H1 (cell line): ENCODE data around the gene NFYA. TPM values are rescaled to one million over a fixed set of nuclear protein-coding genes. Genes with fewer than 3 reads are reported as not detected.

Experiments used
- CTCF ChIA-PET: fragments of 300-600 bp; sonication (Branson Sonifier 250); formaldehyde crosslinking; loops from one replicate; lab custom pipeline; 2021; ENCODE audit not compliant: partially characterized antibody; lab: Charles Lee
- POLR2A ChIA-PET: fragments of 300-600 bp; sonication (Branson Sonifier 250); formaldehyde crosslinking; loops from one replicate; lab custom pipeline; 2021; ENCODE audit warnings: inconsistent platforms; ENCODE audit not compliant: partially characterized antibody; lab: Charles Lee
- DNase-seq, 2 experiments: peaks; one replicate each; pipeline versions ENCODE4 v3.0.0 to v3.0.0-alpha.2; 2010 to 2022; ENCODE audit warnings: low spot score in 2 of 2, low read depth in 1 of 2, mixed read lengths in 1 of 2
- FAIRE-seq: peaks from 2 replicates; lab custom pipeline; 2011; peaks lifted over from hg19 to GRCh38; lab: Jason Lieb, UNC
- H2AFZ ChIP-seq: 2 replicates; pipeline ENCODE4 v1.8.1; 2012; ENCODE audit warnings: low read length, inconsistent platforms
- H2AK5ac ChIP-seq: 2 replicates; pipeline ENCODE4 v1.6.1; 2013; ENCODE audit warnings: low read depth, low read length
- H2BK120ac ChIP-seq: replicated peaks from 2 replicates; pipeline ENCODE3; 2013; ENCODE audit warnings: low read depth, low read length, inconsistent platforms
- H2BK12ac ChIP-seq: 2 replicates; pipeline ENCODE4 v1.6.1; 2013; ENCODE audit warnings: low read depth, low read length
- H2BK15ac ChIP-seq: 2 replicates; pipeline ENCODE4 v1.6.1; 2013; ENCODE audit warnings: low read length
- H2BK20ac ChIP-seq: 2 replicates; pipeline ENCODE4 v1.6.1; 2013; ENCODE audit warnings: low read length
- H2BK5ac ChIP-seq: 2 replicates; pipeline ENCODE4 v1.6.1; 2013; ENCODE audit warnings: low read depth, low read length
- H3K14ac ChIP-seq: 2 replicates; pipeline ENCODE4 v1.6.1; 2013; ENCODE audit warnings: inconsistent platforms; ENCODE audit not compliant: insufficient read length
- H3K18ac ChIP-seq: 2 replicates; pipeline ENCODE4 v1.6.1; 2013; ENCODE audit warnings: low read length; ENCODE audit errors: extremely low read depth
- H3K23ac ChIP-seq: 2 replicates; pipeline ENCODE4 v1.6.1; 2013; ENCODE audit warnings: inconsistent platforms; ENCODE audit not compliant: insufficient read length
- H3K23me2 ChIP-seq: 2 replicates; pipeline ENCODE4 v1.6.1; 2013; ENCODE audit warnings: low read depth, low read length
- H3K27ac ChIP-seq: 2 replicates; pipeline ENCODE4 v1.6.1; 2011; ENCODE audit warnings: low read depth, low read length, inconsistent platforms
- H3K27me3 ChIP-seq, 4 experiments: replicated peaks in 1 of 4; 1 replicate in 1 of 4; 2 replicates in 3 of 4; pipeline versions ENCODE4 v1.6.1 to v1.8.1; 2011 to 2013; ENCODE audit warnings: low read length in 3 of 4, mild to moderate bottlenecking in 3 of 4, inconsistent platforms in 2 of 4, mixed read lengths in 2 of 4, moderate library complexity in 1 of 4; ENCODE audit not compliant: control insufficient read depth in 3 of 4, insufficient read depth in 3 of 4; ENCODE audit errors: extremely low read depth in 1 of 4
- H3K36me3 ChIP-seq, 4 experiments: 2 replicates each; pipeline versions ENCODE4 v1.6.1 to v1.8.1; 2011 to 2013; ENCODE audit warnings: mild to moderate bottlenecking in 4 of 4, low read length in 3 of 4, moderate library complexity in 2 of 4, control low read depth in 1 of 4, inconsistent platforms in 1 of 4; ENCODE audit not compliant: insufficient read depth in 4 of 4, control insufficient read depth in 2 of 4
- H3K4ac ChIP-seq: replicated peaks from 2 replicates; pipeline ENCODE3; 2013; ENCODE audit warnings: low read length, low read depth, mixed read lengths, inconsistent platforms; ENCODE audit not compliant: insufficient read length
- H3K4me1 ChIP-seq, 4 experiments: replicated peaks in 1 of 4; 1 replicate in 1 of 4; 2 replicates in 3 of 4; pipeline versions ENCODE4 v1.6.1 to v1.8.1; 2011 to 2013; ENCODE audit warnings: low read length in 3 of 4, inconsistent platforms in 2 of 4, mixed read lengths in 1 of 4; ENCODE audit not compliant: insufficient read depth in 4 of 4, control insufficient read depth in 3 of 4
- H3K4me2 ChIP-seq, 2 experiments: 2 replicates each; pipeline versions ENCODE4 v1.6.1 to v1.8.1; 2011 to 2013; ENCODE audit warnings: low read depth in 2 of 2, low read length in 2 of 2, control low read depth in 1 of 2, inconsistent platforms in 1 of 2, mild to moderate bottlenecking in 1 of 2; ENCODE audit not compliant: insufficient read depth in 1 of 2
- H3K4me3 ChIP-seq, 4 experiments: fragments of 200-600, 300-600 bp in 1 of 4; sonication (generic), shearing (Covaris generic), sonication (Bioruptor Twin) in 1 of 4; 2 replicates each; pipeline versions ENCODE4 v1.5.1 to v1.8.1; 2011 to 2016; ENCODE audit warnings: low read length in 4 of 4, low read depth in 3 of 4, control low read depth in 2 of 4, inconsistent platforms in 2 of 4, mild to moderate bottlenecking in 2 of 4, mixed read lengths in 1 of 4, moderate library complexity in 1 of 4; ENCODE audit not compliant: insufficient read depth in 2 of 4; ENCODE audit errors: extremely low read depth in 1 of 4
- H3K56ac ChIP-seq: replicated peaks from 2 replicates; pipeline ENCODE3; 2013; ENCODE audit warnings: low read depth, mild to moderate bottlenecking, mixed read lengths, low read length, inconsistent platforms; ENCODE audit not compliant: insufficient read length
- H3K79me1 ChIP-seq: 2 replicates; pipeline ENCODE4 v1.6.1; 2013; ENCODE audit warnings: low read depth, low read length, control low read depth
- H3K79me2 ChIP-seq, 2 experiments: 2 replicates each; pipeline versions ENCODE4 v1.6.1 to v1.8.1; 2012 to 2013; ENCODE audit warnings: low read length in 2 of 2, mild to moderate bottlenecking in 2 of 2, inconsistent platforms in 1 of 2; ENCODE audit not compliant: insufficient read depth in 2 of 2, control insufficient read depth in 1 of 2
- H3K9ac ChIP-seq, 4 experiments: replicated peaks in 1 of 4; 1 replicate in 1 of 4; 2 replicates in 3 of 4; pipeline versions ENCODE4 v1.6.1 to v1.8.1; 2011 to 2013; ENCODE audit warnings: low read depth in 3 of 4, low read length in 3 of 4, control low read depth in 2 of 4, mild to moderate bottlenecking in 2 of 4, moderate library complexity in 2 of 4, inconsistent platforms in 1 of 4; ENCODE audit errors: extremely low read depth in 1 of 4
- H3K9me3 ChIP-seq, 2 experiments: 2 replicates each; pipeline versions ENCODE4 v1.6.1 to v1.8.1; 2012 to 2013; ENCODE audit warnings: mild to moderate bottlenecking in 2 of 2, moderate library complexity in 2 of 2, control low read depth in 1 of 2, inconsistent platforms in 1 of 2, low read depth in 1 of 2, low read length in 1 of 2, mixed read lengths in 1 of 2; ENCODE audit not compliant: insufficient read depth in 2 of 2
- H4K20me1 ChIP-seq, 2 experiments: replicated peaks in 1 of 2; 2 replicates each; pipeline versions ENCODE3 to v1.8.1; 2011 to 2013; ENCODE audit warnings: inconsistent platforms in 2 of 2, low read length in 2 of 2, mild to moderate bottlenecking in 1 of 2; ENCODE audit not compliant: insufficient read depth in 2 of 2, control insufficient read depth in 1 of 2
- H4K5ac ChIP-seq: 2 replicates; pipeline ENCODE4 v1.6.1; 2013; ENCODE audit warnings: low read length, low read depth, mixed read lengths, inconsistent platforms; ENCODE audit not compliant: insufficient read length
- H4K8ac ChIP-seq: 2 replicates; pipeline ENCODE4 v1.8.0; 2013; ENCODE audit warnings: mild to moderate bottlenecking, moderate library complexity, low read length, inconsistent platforms; ENCODE audit not compliant: insufficient read depth; ENCODE audit errors: extremely low read depth
- H4K91ac ChIP-seq: replicated peaks from 2 replicates; pipeline ENCODE3; 2013; ENCODE audit warnings: low read length, mixed read lengths, inconsistent platforms; ENCODE audit not compliant: insufficient read length
- CBX8 ChIP-seq: fragments of 300-800, 300-1000 bp; sonication (generic); IDR thresholded peaks from 2 replicates; pipeline ENCODE4 v1.7.1; 2016; ENCODE audit warnings: low read depth, low read length, borderline replicate concordance
- CTCF ChIP-seq, 3 experiments: IDR thresholded peaks; 1 replicate in 2 of 3; 2 replicates in 1 of 3; pipeline versions ENCODE4 v1.5.1 to v1.6.1; 2011; ENCODE audit warnings: low read length in 3 of 3, mild to moderate bottlenecking in 3 of 3, inconsistent platforms in 2 of 3, low read depth in 1 of 3, moderate library complexity in 1 of 3; ENCODE audit not compliant: insufficient read depth in 1 of 3; ENCODE audit errors: control extremely low read depth in 1 of 3
- MAFK ChIP-seq: IDR thresholded peaks from 2 replicates; pipeline ENCODE4 v1.6.1; 2012; ENCODE audit warnings: low read depth, mild to moderate bottlenecking, improper control_type of control experiment, low read length
- WGBS, 2 experiments: shearing (Covaris generic) in 1 of 2; methylation state at CpG; one replicate each; pipeline versions ENCODE4 v1.1.6 to v1.1.7; 2013 to 2015; ENCODE audit warnings: low lambda C conversion rate in 2 of 2, mixed read lengths in 2 of 2, inconsistent platforms in 1 of 2, low coverage in 1 of 2, missing lambda C conversion rate in 1 of 2; ENCODE audit not compliant: insufficient replicate concordance in 2 of 2, insufficient coverage in 1 of 2, insufficient read length in 1 of 2; ENCODE audit errors: extremely low coverage in 1 of 2, missing lambda C conversion rate in 1 of 2; 5-methylcytosine and 5-hydroxymethylcytosine counted together
- polyA plus RNA-seq, 7 experiments: library from polyadenylated mRNA; depleted of rRNA in 3 of 7; stranded (reverse) in 5 of 7; unstranded in 2 of 7; fragments of >200 nt in 5 of 7; fragments of 200-250 nt in 2 of 7; gene quantifications; 1 replicate in 5 of 7; 2 replicates in 1 of 7; 4 replicates in 1 of 7; pipeline versions ENCODE4 v1.2.1 to v1.2.3, GENCODE V29; 2011 to 2013; ENCODE audit warnings: missing spikeins in 2 of 7, mixed read lengths in 2 of 7
- total RNA-seq: library from RNA; stranded (reverse); fragmentation: NEBNext Ultra II Directional; extraction: Animal tissue kit (Norgen Biotek cat#: 25700); gene quantifications from 2 replicates; pipeline ENCODE4 v1.2.1, GENCODE V29; 2021

Gene NFYA
- total and polyA plus RNA-seq, 2 of the 8 experiments (the other 6 are each of a cell fraction or from before 2014, with no cell fraction given), result 19.8 to 33.7 TPM

DNA sequence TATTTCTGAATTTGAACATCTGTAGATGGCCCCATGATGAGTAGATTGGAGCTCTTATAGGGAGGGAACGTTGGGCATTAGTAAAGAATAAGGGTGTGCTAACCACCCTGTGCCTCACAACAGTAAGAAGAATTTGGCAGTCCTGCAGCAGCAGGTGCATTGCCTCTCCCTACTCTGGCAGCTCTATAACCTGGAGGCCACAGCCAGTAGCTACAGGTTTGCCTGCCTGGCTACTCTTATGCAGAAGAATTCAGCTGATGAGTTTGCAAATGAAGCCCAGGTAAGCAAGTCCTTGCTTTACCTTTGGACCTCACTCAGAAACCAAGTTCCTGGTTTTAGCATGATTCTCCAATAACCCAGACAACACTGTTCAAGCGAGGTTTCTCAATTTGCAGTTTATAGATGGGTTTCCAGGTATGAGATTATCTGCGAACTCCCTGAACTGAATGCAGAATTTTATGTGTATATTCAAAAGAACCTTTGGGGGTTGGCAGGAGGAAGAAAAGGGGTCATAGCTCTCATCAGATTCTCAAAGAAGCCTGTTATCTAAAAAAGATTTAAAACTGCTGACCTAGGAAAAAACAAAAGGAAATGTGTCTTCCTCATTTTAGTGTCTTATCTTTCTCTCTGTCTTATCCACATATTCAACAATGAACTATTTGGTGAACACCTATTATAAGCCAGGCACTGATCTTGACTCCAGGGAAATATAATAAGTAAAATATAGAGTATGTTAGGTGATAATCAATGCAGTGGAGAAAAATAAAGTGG, 62.5 kb downstream of the NFYA start:
- no peak for DNase-seq
- no peak overlapping the region for H3K4ac ChIP-seq

More for the DNA sequence above, 62.5 kb downstream of the NFYA start:
- no peak overlapping the region for H3K9ac ChIP-seq
- H2BK15ac ChIP-seq, result no peak overlapping the region
- H4K20me1 ChIP-seq, result no peaks in the 10 kb centered on the region
- no peak overlapping the region for H3K14ac ChIP-seq
- no peak overlapping the region for H2AFZ ChIP-seq
- no peaks in the 10 kb centered on the region for H3K79me2 ChIP-seq
- no peaks in the 10 kb centered on the region; a peak in 1 of 7 replicates for H3K4me1 ChIP-seq
- WGBS, 2 experiments, result 72% methylated on average over 3 of the region's 3 CpGs; no CpG with 5 or more reads in 1 of the 2 experiments
- H3K23ac ChIP-seq, result no peak overlapping the region
- no peak overlapping the region for H3K4me2 ChIP-seq
- no peak for FAIRE-seq
- H3K27me3 ChIP-seq, result no peaks in the 10 kb centered on the region
- no peak overlapping the region for H3K4me3 ChIP-seq
- H2BK120ac ChIP-seq, result no peak overlapping the region
- POLR2A ChIA-PET, result no interaction called here
- no peaks in the 10 kb centered on the region; a peak in 1 of 8 replicates for H3K36me3 ChIP-seq
- H2AK5ac ChIP-seq, result no peak overlapping the region
- H3K18ac ChIP-seq, result no peak overlapping the region
- TF ChIP-seq CBX8 (no peak), MAFK (peak; percentile 60; the same call in 1 of the 2 replicates), CTCF (IDR thresholded peaks at IDR 0.05; ENCODE audit: control extremely low read depth in 1 of 3, insufficient read depth in 1 of 3, low read depth in 1 of 3, low read length in 3 of 3) (peak in 1 of 3 experiments; percentile 1; a peak in 1 of 4 replicates)
- H2BK5ac ChIP-seq, result no peak overlapping the region
- H4K5ac ChIP-seq, result no peak overlapping the region
- H3K9me3 ChIP-seq, result no peaks in the 10 kb centered on the region
- no peak overlapping the region for H3K56ac ChIP-seq
- no peaks in the 10 kb centered on the region for H3K79me1 ChIP-seq
- no peak overlapping the region for H2BK12ac ChIP-seq
- no peak overlapping the region for H4K8ac ChIP-seq
- no peaks in the 10 kb centered on the region for H3K23me2 ChIP-seq
- CTCF ChIA-PET, result interaction anchor here (0.7 to 1.7 kb wide), 3 partner anchors 17 to 47 kb away, joined by 3 to 7 read pairs (median 5); no protein-coding TSS in a partner anchor
- no peak overlapping the region for H3K27ac ChIP-seq
- no peak overlapping the region for H2BK20ac ChIP-seq
- no peak overlapping the region for H4K91ac ChIP-seq
